ENCODE data around the gene TC2N. TPM values are rescaled to one million over a fixed set of nuclear protein-coding genes. Genes with fewer than 3 reads are reported as not detected.

Gene TC2N
- polyA plus RNA-seq, 3 donors = 0.24 to 0.55 TPM; not detected in 1

DNA sequence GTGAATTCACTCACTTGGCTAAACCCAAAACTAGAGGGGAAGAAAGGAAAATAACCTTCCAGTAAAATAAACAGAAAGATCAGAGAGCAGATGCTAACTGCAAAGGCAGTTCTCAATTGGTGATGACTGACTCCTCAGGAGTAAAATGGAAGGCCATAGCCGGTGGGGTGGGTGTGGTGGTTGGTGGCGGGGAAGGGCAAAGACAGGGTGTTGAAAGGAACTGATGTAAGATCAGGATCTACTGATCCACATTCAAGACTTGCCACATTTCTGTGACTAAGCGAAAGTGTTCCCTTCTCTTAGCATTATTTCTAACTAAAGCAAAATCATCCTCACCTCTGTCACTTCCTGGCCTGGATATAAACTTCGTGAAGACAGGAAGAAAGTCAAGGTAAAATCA is 26.3 kb upstream of the TC2N start:
- Histone ChIP-seq H3K36me3 (replicated peaks in 1 of 2; ENCODE audit: control insufficient read depth in 1 of 2, insufficient read depth in 2 of 2, low read length in 2 of 2) (no peaks in the 10 kb centered on the region), H3K4me3 (replicated peaks in 1 of 3; ENCODE audit: low read depth in 2 of 3, low read length in 3 of 3) (no peak overlapping the region), H3K4me1 (ENCODE audit: control insufficient read depth in 1 of 2, insufficient read depth in 2 of 2, low read length in 2 of 2) (peaks cover 6 to 12% of the 10 kb centered on the region in 2 donors), H3K27me3 (ENCODE audit: control insufficient read depth in 2 of 2, insufficient read depth in 2 of 2, low read length in 2 of 2) (no peaks in the 10 kb centered on the region), H3K79me2 (ENCODE audit: insufficient read depth, low read length) (no peaks in the 10 kb centered on the region), H4K20me1 (ENCODE audit: insufficient read depth, low read length) (no peaks in the 10 kb centered on the region), H3K4me2 (replicated peaks; ENCODE audit: extremely low read depth, low read length, poor library complexity, severe bottlenecking) (no peak overlapping the region), H3K9ac (ENCODE audit: insufficient read depth, low read length, poor library complexity, severe bottlenecking) (no peak overlapping the region), H2AFZ (ENCODE audit: insufficient read depth, low read depth, low read length, poor library complexity, severe bottlenecking) (no peak overlapping the region), H3K9me3 (replicated peaks in 1 of 2; ENCODE audit: control insufficient read depth in 1 of 2, insufficient read depth in 1 of 2, low read length in 2 of 2) (no peaks in the 10 kb centered on the region), H3K27ac (ENCODE audit: low read depth in 1 of 2, low read length in 2 of 2) (peak overlapping the region in 1 of 2 donors; percentile 32)
- peak; percentile 38 to 50 (median 40) for DNase-seq
- H3K9me3 Mint-ChIP-seq = no peaks in the 10 kb centered on the region
- TF ChIP-seq, protein P1, sequence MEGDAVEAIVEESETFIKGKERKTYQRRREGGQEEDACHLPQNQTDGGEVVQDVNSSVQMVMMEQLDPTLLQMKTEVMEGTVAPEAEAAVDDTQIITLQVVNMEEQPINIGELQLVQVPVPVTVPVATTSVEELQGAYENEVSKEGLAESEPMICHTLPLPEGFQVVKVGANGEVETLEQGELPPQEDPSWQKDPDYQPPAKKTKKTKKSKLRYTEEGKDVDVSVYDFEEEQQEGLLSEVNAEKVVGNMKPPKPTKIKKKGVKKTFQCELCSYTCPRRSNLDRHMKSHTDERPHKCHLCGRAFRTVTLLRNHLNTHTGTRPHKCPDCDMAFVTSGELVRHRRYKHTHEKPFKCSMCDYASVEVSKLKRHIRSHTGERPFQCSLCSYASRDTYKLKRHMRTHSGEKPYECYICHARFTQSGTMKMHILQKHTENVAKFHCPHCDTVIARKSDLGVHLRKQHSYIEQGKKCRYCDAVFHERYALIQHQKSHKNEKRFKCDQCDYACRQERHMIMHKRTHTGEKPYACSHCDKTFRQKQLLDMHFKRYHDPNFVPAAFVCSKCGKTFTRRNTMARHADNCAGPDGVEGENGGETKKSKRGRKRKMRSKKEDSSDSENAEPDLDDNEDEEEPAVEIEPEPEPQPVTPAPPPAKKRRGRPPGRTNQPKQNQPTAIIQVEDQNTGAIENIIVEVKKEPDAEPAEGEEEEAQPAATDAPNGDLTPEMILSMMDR (IDR thresholded peaks at IDR 0.05) = no peak
- intact Hi-C loops (cut with micrococcal nuclease) = no loop called here
- WGBS (ENCODE audit: insufficient coverage) = no CpG with 5 or more reads among the region's 4 CpGs
- H3K36me3 Mint-ChIP-seq = no peaks in the 10 kb centered on the region
- peaks cover 0 to 2% (median 0%) of the 10 kb centered on the region in 3 donors for H3K27me3 Mint-ChIP-seq (ENCODE audit: low read depth in 3 of 3)
- no peak overlapping the region for H3K4me3 Mint-ChIP-seq
- H3K27ac Mint-ChIP-seq = peak overlapping the region in 5 of 7 donors; percentile 38 to 69 (median 53)
- peaks cover 10% of the 10 kb centered on the region for H3K4me1 Mint-ChIP-seq

DNA sequence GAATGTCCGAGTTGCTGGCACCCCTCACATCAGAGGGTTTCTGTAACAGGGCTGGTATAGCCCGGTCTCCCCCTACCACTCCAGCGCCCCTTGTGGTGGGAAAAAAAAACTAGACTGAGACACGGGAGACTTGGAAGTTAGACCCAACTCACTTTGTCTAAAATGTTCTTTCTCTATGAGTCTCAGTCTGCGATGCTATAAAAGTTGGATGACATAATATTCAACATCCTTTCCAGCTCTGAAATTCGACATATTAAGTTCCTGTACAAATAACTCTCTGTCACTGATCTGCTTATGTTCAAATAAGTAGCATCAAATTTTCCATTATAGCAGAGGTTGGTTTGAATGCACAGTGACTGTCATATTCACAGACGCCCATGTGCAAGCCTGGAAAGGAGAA is 25.7 kb upstream of the TC2N start:
- Histone ChIP-seq H3K4me1 (ENCODE audit: control insufficient read depth in 1 of 2, insufficient read depth in 2 of 2, low read length in 2 of 2) (peaks cover 6 to 12% of the 10 kb centered on the region in 2 donors), H3K4me2 (replicated peaks; ENCODE audit: extremely low read depth, low read length, poor library complexity, severe bottlenecking) (no peak overlapping the region), H3K36me3 (replicated peaks in 1 of 2; ENCODE audit: control insufficient read depth in 1 of 2, insufficient read depth in 2 of 2, low read length in 2 of 2) (no peaks in the 10 kb centered on the region), H3K79me2 (ENCODE audit: insufficient read depth, low read length) (no peaks in the 10 kb centered on the region), H4K20me1 (ENCODE audit: insufficient read depth, low read length) (no peaks in the 10 kb centered on the region), H2AFZ (ENCODE audit: insufficient read depth, low read depth, low read length, poor library complexity, severe bottlenecking) (no peak overlapping the region), H3K27me3 (ENCODE audit: control insufficient read depth in 2 of 2, insufficient read depth in 2 of 2, low read length in 2 of 2) (no peaks in the 10 kb centered on the region), H3K4me3 (replicated peaks in 1 of 3; ENCODE audit: low read depth in 2 of 3, low read length in 3 of 3) (no peak overlapping the region), H3K9ac (ENCODE audit: insufficient read depth, low read length, poor library complexity, severe bottlenecking) (no peak overlapping the region), H3K9me3 (replicated peaks in 1 of 2; ENCODE audit: control insufficient read depth in 1 of 2, insufficient read depth in 1 of 2, low read length in 2 of 2) (no peaks in the 10 kb centered on the region), H3K27ac (ENCODE audit: low read depth in 1 of 2, low read length in 2 of 2) (no peak overlapping the region)
- Mint-ChIP-seq H3K36me3 (no peaks in the 10 kb centered on the region), H3K4me1 (peaks cover 10% of the 10 kb centered on the region), H3K27ac (no peak overlapping the region), H3K27me3 (ENCODE audit: low read depth in 3 of 3) (peaks cover 0 to 3% (median 0%) of the 10 kb centered on the region in 3 donors), H3K9me3 (no peaks in the 10 kb centered on the region), H3K4me3 (no peak overlapping the region)
- WGBS (ENCODE audit: insufficient coverage) = 100% methylated on average over 3 of the region's 7 CpGs
- intact Hi-C loops (cut with micrococcal nuclease) = no loop called here
- TF ChIP-seq, protein P1 (IDR thresholded peaks at IDR 0.05) = peak; percentile 48
- DNase-seq = no peak
